NCI-H345 treated with DMSO at 0.1 percent for 48 hours (cell line): ENCODE data around the gene LRRC63.
"Not testable (repeated sequence)": the region's sequence is repeated elsewhere in the genome, so short reads cannot be mapped to it uniquely, and the experiment has no call there.

Experiments
- DNase-seq: peaks from one replicate; lab custom pipeline; 2025; ENCODE audit not compliant: unreplicated experiment; lab: John Stamatoyannopoulos, UW

The LRRC63 gene

GRCh38 chr13:46265292-46265691 is 53.6 kb downstream of the LRRC63 start:
- DNase-seq: no peak

- no peak for DNase-seq
These were observed 55.4 kb downstream of the LRRC63 start for GRCh38 chr13:46267166-46267565.

DNA sequence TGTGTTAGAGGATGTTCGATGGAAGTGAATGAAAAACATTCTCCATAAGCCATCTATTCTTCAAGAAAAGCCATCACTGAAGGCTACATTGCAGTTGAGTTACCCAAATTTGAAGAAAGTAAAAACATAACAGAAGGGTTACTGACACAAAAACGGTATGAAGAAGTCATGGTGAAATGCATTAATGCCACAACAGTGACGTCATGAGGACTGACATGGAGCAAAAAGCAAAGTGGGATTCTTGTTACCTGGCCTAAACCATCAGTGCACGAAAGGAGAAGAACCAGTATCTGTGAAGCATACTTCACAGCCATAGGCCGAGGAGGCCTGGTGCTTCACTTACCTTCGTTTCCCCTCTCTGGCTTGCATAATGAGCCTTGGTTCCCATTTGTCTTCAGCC is 58.7 kb downstream of the LRRC63 start:
- DNase-seq: no peak

DNA sequence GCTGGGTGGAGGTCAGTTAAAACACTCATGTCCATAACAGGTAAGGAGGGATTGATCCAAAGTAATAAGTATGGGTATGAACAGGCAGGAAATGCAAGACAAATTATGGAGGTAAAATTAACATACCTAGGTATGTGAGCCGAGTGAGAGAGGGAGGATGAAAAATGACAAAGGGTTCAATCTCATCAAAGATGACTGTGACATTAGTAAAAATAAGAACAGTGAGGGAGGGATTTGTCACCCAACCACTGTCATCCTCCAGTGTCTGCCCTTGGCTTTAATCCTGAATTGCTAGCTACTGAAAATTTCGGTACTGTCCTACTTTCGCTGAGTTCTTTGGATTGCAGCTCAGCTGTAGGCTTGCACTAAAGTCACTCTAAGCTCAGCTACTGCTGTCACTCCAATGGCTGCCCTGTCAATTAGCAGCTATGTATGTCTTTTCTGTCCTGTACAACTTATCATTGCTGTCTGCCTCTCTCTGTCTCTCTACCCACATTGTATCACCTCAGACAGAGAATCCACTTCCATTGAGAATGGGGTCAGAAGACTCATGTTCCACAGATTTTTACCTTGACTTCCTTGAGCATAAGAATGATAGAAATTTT is 62.5 kb downstream of the LRRC63 start:
- no peak for DNase-seq

GRCh38 chr13:46278474-46278873 is 66.7 kb downstream of the LRRC63 start:
- DNase-seq: no peak

DNA sequence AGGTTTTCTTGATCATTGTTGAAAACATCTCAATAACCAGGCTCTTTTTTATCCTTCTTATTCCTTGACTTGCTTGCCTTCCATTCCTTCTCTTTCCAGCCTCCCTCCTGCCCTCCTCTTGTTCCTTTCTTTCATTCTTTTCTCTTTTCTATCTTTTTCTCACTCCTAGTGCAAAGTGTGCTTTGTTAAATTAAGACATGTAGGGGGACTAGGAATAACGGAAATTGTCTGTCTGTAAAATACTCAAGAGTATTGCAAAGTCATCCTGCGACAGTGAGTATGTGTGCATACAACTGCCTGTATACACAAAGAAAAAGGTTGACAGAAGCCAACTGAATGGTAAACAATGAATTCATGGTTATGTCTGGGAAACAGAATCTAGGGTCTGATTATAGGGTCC is 70.1 kb downstream of the LRRC63 start:
- no peak for DNase-seq

- DNase-seq: not testable (repeated sequence)
These were observed 72.4 kb downstream of the LRRC63 start for GRCh38 chr13:46283912-46284824.

GRCh38 chr13:46286972-46287371 is 75.2 kb downstream of the LRRC63 start:
- DNase-seq: no peak

DNA sequence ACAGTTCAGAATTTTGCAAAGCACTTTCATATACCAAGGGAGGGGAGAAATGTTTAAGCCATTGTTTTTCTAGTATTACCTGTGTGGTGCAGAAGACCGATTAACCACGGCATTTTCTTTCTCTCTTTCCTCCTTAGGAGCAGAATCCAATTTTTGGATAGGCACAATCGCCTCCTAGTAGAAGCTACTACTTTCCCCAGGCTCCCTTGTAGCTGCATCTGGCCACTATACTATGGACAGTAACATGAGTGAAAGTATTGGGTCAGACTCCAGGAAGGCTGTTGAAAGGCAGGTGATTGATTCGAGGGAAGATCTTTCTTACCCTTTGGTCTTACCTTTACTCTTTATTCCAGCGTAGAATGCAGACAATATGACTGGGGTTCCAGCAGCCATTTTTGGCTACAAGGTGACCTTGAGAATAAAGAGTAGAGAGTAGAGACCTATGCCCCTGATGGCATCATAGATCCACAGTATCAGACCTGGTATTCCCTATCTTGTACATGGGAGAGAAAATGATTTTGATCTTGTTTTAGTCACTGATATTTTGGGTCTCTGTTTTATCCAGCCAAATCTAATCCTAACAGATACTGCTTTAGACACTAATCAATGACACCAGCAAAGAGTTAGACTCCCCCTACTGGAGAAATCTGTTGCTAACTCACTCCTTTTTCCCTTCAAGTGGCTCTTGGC is 77.0 kb downstream of the LRRC63 start:
- peak; percentile 27 for DNase-seq

GRCh38 chr13:46289260-46289955 is 77.7 kb downstream of the LRRC63 start:
- no peak for DNase-seq

- no peak for DNase-seq
These were observed 78.7 kb downstream of the LRRC63 start for GRCh38 chr13:46290434-46290833.

DNA sequence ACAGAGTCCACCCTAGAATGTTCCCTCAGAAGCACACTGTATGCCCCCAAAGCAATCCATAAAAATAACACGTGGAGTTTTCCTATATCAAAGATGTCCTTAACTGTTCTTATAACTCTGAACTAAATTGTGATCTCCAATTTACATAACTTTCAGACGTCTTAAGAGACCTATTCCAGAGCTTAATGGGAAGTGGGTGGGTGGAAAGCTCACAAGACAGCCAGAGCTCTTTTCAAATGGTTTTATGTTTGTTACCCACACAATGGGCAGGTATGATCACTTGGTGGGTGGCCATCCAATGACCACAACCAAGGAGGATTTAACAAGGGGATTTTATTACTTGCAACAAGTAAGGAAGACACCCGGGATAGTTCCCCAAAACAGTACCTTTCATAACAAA is 81.7 kb downstream of the LRRC63 start:
- no peak for DNase-seq

DNA sequence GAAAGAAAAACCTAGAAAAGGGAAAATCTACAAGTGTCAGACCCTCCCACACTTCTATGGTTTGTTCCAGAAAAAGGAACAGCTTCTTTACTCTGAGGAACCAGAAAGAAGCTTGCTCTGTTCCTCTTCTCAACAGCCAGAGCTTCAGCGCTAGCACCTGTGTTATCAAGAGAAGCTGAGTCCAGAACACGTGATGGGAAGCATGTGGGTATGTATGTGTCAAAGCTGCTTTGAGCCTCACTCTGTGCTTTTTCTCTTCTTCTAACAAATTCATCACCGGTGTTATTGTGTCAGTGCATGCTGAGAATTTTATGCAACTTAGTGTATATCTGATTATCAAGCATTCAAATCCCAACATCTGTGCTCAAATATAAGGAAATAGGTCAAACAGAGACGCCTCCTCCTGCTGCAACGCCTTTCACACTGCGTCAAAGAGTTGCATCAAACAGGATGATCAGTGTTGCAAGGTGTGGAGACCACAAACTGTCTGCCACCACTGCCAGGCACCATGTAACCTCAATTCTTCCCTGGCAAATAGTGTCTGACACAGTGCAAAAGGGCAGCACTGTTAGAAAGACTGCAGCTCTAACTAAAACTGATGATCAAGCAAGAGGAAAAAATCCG is 83.9 kb downstream of the LRRC63 start:
- DNase-seq: no peak

DNA sequence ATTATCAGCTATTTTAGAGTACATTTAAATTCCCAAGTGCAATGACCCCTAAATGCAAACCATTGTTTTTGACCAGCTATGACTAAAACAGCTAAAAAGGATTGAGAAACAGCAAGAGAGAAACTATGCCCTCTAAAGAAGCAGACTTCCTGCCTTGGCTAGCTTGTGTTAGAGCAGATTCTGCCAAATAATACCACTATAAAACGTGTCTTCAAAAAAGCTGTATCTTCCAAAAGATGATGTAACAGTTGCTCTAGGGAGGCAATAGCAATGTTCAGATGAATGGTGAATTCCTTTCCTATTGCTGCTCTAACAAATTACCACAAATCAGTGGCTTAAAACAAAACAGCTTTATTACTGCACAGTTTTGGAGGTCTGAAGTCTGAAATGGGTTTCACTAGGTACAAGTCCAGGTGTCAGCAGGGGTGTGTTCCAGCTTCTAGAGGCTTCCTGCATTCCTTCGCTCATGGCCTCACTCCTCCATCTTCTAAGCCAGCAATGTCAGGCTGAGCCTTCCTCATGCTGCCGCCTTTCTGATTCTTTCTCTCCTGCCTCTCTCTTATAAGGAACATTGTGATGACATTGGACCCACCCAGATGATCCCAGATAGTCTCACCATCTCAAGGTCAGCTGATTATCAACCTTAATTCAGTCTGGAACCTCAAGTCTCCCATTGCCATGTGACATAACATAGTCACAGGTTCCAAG is 84.5 kb downstream of the LRRC63 start:
- no peak for DNase-seq

GRCh38 chr13:46296921-46297320 is 85.2 kb downstream of the LRRC63 start:
- no peak for DNase-seq

DNA sequence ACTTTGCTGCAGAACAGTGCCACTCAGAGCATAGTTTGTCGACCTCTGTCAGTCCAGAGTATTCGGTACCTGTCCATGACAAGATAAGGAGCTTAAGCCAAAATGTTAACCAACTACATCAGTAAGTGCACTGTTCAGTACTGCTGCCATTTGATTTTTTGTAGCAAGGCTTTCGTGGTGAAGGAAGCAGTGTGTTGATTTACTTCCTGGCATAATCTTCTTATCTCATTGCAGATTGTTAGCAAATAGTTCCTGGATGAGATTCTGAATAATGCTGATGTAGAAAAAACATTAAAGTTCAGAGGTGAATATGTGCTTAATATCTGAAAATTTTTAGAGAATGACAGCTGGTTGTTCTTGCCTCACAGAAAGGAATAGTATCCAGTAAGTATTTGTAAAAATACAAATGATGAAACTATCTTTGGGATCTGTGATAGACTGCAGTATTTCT is 85.7 kb downstream of the LRRC63 start:
- no peak for DNase-seq

GRCh38 chr13:46303742-46304385 is 92.1 kb downstream of the LRRC63 start:
- no peak for DNase-seq

GRCh38 chr13:46304546-46304945 is 92.8 kb downstream of the LRRC63 start:
- no peak for DNase-seq

- no peak for DNase-seq
These were observed 95.8 kb downstream of the LRRC63 start for GRCh38 chr13:46307554-46307953.

DNA sequence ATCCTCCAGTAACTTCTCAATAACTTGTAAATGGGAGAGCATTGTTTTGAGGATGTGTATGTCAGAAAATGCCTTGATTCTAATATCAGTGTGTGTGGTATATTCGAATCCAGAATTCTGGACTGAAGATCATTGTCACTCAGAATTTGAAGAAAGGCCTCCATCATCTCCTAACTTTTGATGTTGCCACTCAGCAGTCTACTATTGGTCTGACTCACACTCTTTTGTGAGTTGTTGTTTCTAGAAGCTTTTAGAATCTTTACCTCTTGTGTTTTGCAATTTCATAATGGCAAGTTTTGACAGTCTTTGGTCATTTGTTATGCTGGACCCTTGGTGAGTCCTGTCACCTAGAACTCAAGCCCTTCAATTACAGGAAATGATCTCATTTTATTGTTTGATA is 98.3 kb downstream of the LRRC63 start:
- DNase-seq: no peak
